Fibroblast of mammary gland (primary cell): ENCODE measurements around the gene TBC1D22B.
"Not testable (repeated sequence)": the region's sequence is repeated elsewhere in the genome, so short reads cannot be mapped to it uniquely, and the experiment has no call there.

Source experiments
- DNase-seq: peaks from one replicate; pipeline ENCODE4 v3.0.0-alpha.2; 2010; ENCODE audit warnings: low read depth
- H3K4me3 ChIP-seq: 2 replicates; pipeline ENCODE4 v1.5.1; 2011; ENCODE audit warnings: low read depth, mild to moderate bottlenecking, low read length, moderate library complexity; ENCODE audit not compliant: control insufficient read depth
- TF ChIP-seq, protein P1 (sequence below): conservative IDR thresholded peaks from 2 replicates; pipeline ENCODE4 v1.5.1; 2011; ENCODE audit warnings: low read depth, low read length, inconsistent platforms; ENCODE audit not compliant: control insufficient read depth, insufficient read depth

The TBC1D22B gene

DNA sequence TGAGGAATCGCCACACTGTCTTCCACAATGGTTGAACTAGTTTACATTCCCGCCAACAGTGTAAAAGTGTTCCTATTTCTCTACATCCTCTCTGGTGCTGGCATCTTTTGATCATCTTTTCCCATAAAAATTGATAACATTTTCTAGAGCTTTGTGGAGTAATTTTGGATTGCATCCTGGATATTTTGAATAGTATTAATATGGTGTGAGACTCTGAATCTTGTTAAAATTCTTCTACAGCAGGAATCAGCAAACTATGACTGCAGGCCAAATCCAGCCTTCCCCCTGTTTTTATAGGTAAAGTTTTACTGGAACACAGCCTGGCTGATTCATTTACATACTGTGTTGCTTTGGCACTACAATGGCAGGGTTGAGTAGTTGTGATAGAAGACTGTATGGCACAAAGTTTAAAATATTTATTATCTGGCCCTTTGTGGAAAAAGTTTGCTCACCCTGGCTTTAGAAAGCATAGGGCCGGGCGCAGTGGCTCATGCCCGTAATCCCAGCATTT, 81.2 kb downstream of the TBC1D22B start:
- DNase-seq = no peak
- TF ChIP-seq, protein P1, sequence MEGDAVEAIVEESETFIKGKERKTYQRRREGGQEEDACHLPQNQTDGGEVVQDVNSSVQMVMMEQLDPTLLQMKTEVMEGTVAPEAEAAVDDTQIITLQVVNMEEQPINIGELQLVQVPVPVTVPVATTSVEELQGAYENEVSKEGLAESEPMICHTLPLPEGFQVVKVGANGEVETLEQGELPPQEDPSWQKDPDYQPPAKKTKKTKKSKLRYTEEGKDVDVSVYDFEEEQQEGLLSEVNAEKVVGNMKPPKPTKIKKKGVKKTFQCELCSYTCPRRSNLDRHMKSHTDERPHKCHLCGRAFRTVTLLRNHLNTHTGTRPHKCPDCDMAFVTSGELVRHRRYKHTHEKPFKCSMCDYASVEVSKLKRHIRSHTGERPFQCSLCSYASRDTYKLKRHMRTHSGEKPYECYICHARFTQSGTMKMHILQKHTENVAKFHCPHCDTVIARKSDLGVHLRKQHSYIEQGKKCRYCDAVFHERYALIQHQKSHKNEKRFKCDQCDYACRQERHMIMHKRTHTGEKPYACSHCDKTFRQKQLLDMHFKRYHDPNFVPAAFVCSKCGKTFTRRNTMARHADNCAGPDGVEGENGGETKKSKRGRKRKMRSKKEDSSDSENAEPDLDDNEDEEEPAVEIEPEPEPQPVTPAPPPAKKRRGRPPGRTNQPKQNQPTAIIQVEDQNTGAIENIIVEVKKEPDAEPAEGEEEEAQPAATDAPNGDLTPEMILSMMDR = no peak
- H3K4me3 ChIP-seq = no peak overlapping the region

DNA sequence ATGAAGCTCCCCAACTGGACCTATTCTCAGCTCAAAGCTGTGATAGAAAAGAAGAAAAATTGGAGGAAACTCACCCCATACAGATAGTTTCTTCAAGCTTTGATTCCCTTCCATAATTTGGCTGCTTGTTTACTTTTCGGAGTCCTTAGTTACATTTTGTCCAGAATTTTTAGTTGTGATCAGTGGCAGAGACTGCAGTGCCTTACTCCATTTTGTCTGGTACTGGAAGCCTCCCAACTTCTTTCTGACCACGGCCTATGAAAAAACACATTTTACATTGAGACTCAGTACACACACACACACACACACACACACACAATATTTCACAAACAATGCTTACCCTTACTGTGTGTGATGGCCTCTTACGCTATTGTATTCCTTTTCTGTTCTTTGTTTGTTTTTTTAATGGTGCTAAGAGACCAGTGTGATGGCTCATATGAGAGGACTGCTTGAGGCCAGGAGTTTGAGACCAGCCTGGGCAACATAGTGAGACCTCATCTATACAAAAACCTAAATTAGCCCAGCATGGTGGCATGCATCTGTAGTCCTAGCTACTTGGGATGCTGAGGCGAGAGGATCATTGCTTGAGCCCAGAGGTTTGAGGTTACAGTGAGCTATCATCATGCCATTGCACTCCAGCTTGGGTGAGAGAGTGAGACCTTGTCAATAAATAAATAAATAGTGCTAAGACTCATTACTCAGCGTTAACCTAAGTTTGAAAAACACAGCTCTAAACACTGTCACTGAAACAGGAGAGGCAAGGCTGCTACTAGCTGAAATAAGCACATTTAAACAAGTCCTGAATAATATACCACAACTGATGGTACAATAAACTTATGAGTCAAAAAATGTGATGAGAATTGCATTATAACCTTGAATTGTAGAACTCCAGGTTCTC, 82.4 kb downstream of the TBC1D22B start:
- no peak for DNase-seq

DNA sequence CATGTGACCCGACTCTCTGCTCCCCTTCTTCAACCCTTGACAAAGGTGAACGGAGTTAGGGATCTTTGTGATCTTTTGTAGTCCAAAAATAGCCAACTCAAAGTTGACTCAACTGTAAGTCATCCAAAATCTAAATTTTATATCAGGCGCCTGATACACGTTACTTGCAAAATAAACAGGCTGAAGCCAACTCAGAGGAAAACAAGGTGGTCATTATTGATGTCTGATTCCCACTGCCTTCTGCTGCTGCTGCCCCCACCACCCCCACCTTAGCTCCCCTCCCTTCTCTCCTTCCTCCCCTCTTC, 83.0 kb downstream of the TBC1D22B start:
- DNase-seq = peak; percentile 23
- no peak overlapping the region for H3K4me3 ChIP-seq
- TF ChIP-seq, protein P1 = no peak

More for the DNA sequence above, 82.4 kb downstream of the TBC1D22B start:
- TF ChIP-seq, protein P1 = no peak
- H3K4me3 ChIP-seq = no peak overlapping the region

DNA sequence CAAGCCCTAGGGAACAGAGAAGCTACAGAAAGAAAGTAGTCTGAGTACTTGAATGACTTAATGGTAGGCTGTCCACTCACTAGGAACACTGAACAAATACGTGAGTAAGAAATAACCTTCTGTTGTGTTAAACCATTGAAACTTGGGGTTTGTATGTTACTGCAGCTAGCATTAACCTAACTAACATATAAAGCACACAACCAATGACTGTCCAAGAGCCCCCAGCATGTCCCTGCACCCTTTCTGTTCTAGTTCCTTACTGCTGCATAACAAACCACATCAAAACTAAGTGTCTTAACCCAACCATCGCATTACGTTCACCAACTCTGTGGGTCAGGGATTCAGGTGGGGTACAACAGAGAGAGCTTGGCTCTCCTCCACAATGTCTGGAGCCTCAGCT, 85.7 kb downstream of the TBC1D22B start:
- TF ChIP-seq, protein P1 = no peak
- DNase-seq = no peak
- no peak overlapping the region for H3K4me3 ChIP-seq

DNA sequence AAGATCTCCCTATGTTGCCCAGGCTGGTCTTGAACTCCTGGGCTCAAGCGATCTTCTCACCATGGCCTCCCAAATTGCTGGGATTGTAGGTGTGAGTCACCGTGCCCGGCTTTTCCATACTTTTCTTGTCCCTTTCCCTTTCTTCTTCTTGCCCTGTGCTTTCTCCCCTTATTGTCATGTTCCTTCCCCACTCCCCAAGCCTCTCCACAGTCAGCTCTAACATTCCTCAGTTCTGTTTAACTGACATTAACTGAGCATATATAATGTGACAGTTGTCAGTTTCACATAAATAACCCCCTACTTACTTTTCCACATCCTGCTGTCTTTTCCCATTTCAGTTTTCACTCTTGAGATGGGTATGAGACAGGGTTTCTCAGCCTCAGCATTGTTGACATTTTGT, 86.7 kb downstream of the TBC1D22B start:
- no peak overlapping the region for H3K4me3 ChIP-seq
- DNase-seq = no peak
- TF ChIP-seq, protein P1 = no peak

DNA sequence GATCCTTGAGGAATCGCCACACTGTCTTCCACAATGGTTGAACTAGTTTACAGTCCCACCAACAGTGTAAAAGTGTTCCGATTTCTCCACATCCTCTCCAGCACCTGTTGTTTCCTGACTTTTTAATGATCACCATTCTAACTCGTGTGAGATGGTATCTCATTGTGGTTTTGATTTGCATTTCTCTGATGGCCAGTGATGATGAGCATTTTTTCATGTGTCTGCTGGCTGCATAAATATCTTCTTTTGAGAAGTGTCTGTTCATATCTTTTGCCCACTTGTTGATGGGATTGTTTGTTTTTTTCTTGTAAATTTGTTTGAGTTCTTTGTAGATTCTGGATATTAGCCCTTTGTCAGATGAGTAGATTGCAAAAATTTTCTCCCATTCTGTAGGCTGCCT, 88.2 kb downstream of the TBC1D22B start:
- not testable (repeated sequence) for DNase-seq

DNA sequence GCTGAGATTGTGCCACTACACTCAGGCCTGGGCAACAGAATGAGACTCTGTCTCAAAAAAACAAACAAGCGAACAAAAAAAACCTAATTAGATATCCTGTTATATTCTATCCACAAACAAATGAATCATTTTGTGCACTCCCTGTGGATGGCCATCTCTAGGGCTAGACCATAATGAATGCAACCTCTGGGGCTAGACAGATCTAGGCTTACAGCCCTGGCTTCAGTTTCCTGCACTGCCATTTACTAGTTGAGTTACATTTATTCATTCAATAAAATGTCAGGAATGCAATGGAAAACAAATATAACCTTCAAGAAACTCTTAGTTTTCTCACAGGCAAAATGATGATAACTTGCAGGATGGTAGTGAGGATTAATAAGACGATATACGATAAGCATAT, 89.6 kb downstream of the TBC1D22B start:
- no peak for DNase-seq
- TF ChIP-seq, protein P1 = no peak
- no peak overlapping the region for H3K4me3 ChIP-seq

More for the DNA sequence above, 88.2 kb downstream of the TBC1D22B start:
- not testable (repeated sequence) for H3K4me3 ChIP-seq
